ENCODE data around the gene CLIC6.

- TF ChIP-seq, protein P1, sequence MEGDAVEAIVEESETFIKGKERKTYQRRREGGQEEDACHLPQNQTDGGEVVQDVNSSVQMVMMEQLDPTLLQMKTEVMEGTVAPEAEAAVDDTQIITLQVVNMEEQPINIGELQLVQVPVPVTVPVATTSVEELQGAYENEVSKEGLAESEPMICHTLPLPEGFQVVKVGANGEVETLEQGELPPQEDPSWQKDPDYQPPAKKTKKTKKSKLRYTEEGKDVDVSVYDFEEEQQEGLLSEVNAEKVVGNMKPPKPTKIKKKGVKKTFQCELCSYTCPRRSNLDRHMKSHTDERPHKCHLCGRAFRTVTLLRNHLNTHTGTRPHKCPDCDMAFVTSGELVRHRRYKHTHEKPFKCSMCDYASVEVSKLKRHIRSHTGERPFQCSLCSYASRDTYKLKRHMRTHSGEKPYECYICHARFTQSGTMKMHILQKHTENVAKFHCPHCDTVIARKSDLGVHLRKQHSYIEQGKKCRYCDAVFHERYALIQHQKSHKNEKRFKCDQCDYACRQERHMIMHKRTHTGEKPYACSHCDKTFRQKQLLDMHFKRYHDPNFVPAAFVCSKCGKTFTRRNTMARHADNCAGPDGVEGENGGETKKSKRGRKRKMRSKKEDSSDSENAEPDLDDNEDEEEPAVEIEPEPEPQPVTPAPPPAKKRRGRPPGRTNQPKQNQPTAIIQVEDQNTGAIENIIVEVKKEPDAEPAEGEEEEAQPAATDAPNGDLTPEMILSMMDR (IDR thresholded peaks at IDR 0.05) = no peak
- no peak for TF ChIP-seq ZFX (IDR thresholded peaks at IDR 0.05; ENCODE audit: borderline replicate concordance)
Observed at GRCh38 chr21:34765619-34766018, 96.8 kb downstream of the CLIC6 start.
